ENCODE data around the gene CSTF1.

The CSTF1 gene

DNA sequence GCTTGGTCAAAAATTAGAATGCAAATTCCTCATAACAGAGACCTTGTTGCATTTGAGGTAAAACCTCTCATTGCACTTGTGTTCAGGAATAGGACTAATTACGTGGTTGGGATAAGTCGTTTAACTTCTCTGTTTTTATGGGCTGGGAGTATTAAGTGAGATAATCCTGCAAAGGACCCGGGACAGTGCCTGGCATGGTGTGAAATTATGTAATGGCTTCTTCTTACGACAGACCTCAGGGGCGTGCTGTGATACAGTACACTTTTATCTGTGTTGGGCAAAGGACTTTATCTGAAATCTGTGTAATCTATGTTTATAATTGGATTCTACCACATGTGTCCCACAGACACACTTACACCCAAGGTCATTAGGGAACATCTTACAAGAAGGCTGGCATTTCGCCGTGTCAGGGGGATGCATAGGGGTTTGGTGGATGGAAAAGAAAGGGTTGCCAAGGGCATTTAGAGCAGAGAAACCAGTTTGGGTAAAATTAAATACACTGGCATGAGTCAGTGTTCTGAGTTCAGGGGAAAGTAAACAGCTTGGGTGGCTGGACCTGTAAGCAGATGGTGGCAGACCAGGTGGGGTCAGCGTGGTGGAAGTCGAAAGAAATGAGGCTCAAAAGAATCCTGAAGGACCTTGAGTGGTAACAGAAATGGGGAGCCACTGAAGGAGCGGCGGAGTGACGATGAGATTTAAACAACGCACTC, 58.8 kb downstream of the CSTF1 start:
- TF ChIP-seq, protein P1, sequence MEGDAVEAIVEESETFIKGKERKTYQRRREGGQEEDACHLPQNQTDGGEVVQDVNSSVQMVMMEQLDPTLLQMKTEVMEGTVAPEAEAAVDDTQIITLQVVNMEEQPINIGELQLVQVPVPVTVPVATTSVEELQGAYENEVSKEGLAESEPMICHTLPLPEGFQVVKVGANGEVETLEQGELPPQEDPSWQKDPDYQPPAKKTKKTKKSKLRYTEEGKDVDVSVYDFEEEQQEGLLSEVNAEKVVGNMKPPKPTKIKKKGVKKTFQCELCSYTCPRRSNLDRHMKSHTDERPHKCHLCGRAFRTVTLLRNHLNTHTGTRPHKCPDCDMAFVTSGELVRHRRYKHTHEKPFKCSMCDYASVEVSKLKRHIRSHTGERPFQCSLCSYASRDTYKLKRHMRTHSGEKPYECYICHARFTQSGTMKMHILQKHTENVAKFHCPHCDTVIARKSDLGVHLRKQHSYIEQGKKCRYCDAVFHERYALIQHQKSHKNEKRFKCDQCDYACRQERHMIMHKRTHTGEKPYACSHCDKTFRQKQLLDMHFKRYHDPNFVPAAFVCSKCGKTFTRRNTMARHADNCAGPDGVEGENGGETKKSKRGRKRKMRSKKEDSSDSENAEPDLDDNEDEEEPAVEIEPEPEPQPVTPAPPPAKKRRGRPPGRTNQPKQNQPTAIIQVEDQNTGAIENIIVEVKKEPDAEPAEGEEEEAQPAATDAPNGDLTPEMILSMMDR (IDR thresholded peaks at IDR 0.05; ENCODE audit: borderline replicate concordance, control extremely low read depth, extremely low read depth, insufficient read depth, missing control alignments) = no peak
- no peak for DNase-seq (ENCODE audit: low spot score)
- in situ Hi-C loops (cut with MboI; ENCODE audit: low sequenced_read_pairs, unreplicated experiment) = no loop called here

DNA sequence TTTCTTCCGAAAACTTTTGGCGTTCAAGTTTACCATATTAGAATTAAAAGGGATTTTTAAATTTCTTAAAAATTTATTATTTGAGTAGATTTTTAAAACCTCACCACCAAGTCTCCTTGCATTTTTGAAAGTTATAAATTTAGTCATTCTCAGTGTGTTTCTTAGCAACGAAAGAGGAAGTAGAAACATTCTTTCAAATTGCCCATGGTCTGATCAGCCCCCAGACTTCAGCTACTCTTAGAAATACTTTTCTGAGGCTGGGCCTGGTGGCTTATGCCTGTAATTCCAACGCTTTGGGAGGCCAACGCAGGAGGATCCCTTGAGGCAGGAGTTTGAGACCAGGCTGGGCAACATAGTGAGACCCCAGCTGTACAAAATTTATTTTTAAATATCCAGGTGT, 60.9 kb downstream of the CSTF1 start:
- TF ChIP-seq, protein P1 (IDR thresholded peaks at IDR 0.05; ENCODE audit: borderline replicate concordance, control extremely low read depth, extremely low read depth, insufficient read depth, missing control alignments) = no peak
- in situ Hi-C loops (cut with MboI; ENCODE audit: low sequenced_read_pairs, unreplicated experiment) = no loop called here
- peak; percentile 68 for DNase-seq (ENCODE audit: low spot score)

DNA sequence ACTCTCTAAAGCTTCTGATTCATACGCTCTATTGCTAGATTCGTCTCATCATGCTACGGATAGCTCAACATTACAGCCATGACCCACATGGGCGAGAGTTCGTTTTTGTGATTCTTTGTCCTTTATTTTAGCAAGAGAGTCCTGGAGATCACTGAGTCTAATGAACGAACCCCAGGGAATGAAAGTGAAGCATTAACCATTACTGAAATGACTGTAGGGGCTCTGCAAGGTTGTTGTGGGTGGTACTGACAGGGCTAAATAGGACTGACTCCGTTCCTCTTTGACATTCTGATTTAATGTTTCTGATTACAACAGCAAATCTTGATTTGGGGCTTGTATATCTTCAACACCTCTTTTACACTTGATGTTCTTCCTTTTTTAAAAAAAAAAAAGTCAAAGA, 62.3 kb downstream of the CSTF1 start:
- DNase-seq (ENCODE audit: low spot score) = peak; percentile 70
- in situ Hi-C loops (cut with MboI; ENCODE audit: low sequenced_read_pairs, unreplicated experiment) = no loop called here
- TF ChIP-seq, protein P1 (IDR thresholded peaks at IDR 0.05; ENCODE audit: borderline replicate concordance, control extremely low read depth, extremely low read depth, insufficient read depth, missing control alignments) = no peak

Data from GM13976 (cell line).